HG03045 (cell line): ENCODE results near the gene FOXD4L4.
"Not testable (repeated sequence)": the region's sequence is repeated elsewhere in the genome, so short reads cannot be mapped to it uniquely, and the experiment has no call there.

Experiments
- ATAC-seq: cut with Tn5 transposase; IDR thresholded peaks from one replicate; pipeline ENCODE4 v1.9.1; 2021; ENCODE audit warnings: mild to moderate bottlenecking, moderate library complexity; ENCODE audit not compliant: unreplicated experiment

The FOXD4L4 gene

DNA sequence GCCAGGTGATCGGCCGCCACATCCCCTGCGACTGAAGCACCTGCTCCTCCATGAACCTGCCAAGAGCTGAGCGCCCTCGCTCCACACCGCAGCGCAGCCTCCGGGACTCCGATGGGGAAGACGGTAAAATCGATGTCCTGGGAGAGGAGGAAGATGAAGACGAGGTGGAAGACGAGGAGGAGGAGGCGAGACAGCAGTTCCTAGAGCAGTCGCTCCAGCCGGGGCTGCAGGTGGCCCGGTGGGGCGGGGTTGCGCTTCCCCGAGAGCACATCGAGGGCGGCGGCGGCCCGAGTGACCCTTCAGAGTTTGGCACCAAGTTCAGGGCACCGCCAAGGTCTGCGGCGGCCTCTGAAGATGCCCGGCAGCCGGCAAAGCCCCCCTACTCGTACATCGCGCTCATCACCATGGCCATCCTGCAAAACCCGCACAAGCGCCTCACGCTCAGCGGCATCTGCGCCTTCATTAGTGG is at the start of gene FOXD4L4:
TSS of gene FOXD4L4 (plus strand) at position 51 of the 469 bp plus-strand sequence. CDS start at position 51, 0 bp downstream.
- ATAC-seq, result not testable (repeated sequence)

DNA sequence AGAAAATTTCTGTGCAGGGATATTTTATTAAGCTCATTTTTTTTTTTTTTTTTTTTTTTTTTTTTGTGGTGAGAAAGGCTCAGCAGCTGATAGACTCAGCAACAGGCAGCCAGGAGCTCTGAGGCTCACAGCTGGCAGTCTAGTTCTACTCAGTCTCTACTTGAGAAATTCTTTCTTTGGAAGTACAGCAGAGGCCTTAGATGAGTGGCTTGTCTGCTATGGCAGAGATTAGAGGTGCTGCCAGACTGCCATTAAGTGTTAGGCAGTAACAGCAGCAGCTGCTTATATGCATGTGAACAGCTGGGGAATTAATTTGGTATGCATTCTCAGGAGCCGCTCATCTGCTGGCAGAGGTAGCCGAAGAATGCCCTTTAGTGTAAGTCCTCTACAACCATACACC is 33.4 kb upstream of the FOXD4L4 start:
- ATAC-seq, result not testable (repeated sequence)

DNA sequence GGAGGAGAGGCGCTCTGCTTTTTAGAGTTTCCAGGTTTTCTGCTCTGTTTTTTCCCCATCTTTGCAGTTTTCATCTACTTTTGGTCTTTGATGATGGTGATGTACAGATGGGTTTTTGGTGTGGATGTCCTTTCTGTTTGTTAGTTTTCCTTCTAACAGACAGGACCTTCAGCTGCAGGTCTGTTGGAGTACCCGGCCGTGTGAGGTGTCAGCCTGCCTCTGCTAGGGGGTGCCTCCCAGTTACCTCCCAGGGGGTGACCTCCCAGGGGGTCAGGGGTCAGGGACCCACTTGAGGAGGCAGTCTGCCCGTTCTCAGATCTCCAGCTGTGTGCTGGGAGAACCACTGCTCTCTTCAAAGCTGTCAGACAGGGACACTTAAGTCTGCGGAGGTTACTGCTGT is 22.5 kb upstream of the FOXD4L4 start:
- ATAC-seq, result not testable (repeated sequence)

DNA sequence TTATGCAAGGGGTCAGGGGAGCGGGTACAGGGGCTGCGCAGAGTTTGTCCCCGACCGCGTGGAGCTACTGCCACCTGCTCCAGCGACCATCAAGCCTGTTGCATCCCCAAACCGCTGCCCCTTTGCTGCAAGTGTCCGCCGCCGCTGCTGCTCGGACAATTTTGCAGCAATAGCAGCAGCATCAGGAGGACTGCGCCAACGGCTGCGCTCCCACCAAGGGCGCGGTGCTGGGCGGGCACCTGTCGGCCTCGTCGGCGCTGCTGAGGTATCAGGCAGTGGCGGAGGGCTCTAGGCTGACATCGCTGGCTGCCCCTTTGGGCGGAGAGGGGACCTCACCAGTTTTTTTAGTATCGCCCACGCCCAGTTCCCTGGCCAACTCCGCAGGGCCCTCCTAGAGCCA is 1.2 kb downstream of the FOXD4L4 start:
- ATAC-seq, result not testable (repeated sequence)
